Measurements from ENCODE around the gene ANO3. TPM values are rescaled to one million over a fixed set of nuclear protein-coding genes. Genes with fewer than 3 reads are reported as not detected.
"Not testable (repeated sequence)": the region's sequence is repeated elsewhere in the genome, so short reads cannot be mapped to it uniquely, and the experiment has no call there.

ANO3 gene
- total RNA-seq, 2 donors from 2014 or later: not detected

- no peak for DNase-seq (ENCODE audit: low spot score in 2 of 2)
- Mint-ChIP-seq H3K36me3 (peaks cover 0 to 10% of the 10 kb centered on the region in 2 donors), H3K9me3 (peaks cover 29 to 31% of the 10 kb centered on the region in 2 donors), H3K27ac (no peak overlapping the region)
- ATAC-seq: no peak
These were observed 281.8 kb downstream of the ANO3 start for GRCh38 chr11:26613759-26614158.

GRCh38 chr11:26618441-26618840, 286.5 kb downstream of the ANO3 start:
- Mint-ChIP-seq H3K9me3 (peaks cover 14 to 20% of the 10 kb centered on the region in 2 donors), H3K27ac (no peak overlapping the region), H3K36me3 (peaks cover 0 to 8% of the 10 kb centered on the region in 2 donors)
- no peak for DNase-seq (ENCODE audit: low spot score in 2 of 2)
- ATAC-seq: no peak

DNA sequence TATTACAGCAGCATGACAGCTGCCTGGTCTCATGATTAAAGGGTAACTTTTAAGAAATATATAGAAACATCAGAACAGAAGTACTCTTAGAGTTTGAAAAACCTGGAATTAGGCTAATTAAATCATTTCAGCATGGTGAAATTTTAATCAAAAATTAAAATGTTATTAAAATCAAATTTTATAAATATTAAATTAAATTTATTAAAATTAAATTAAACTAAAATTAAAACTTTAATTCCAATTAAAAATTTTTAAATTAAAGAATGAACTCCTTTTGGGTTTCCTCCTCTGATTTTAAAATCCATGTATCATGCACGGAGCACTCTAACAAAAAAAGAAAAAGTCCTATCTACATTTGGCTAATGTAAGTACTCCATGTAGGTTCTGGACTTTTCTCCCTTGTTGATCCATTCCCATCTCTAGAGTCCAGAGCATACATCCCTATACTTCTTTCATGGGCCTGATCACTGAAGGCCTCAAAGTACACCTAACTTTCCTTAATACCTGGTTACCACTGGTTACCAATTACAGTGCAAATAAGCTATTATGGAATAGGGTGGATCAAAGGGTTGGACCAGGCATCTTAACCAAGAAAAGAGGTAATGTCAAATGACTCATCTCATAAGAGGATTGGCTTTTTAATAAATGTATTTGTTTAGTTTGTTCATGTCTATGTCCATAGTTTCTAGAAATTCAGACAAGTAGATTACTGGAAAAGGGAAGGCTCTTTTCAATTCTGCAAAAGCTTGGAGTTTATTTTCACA, 288.5 kb downstream of the ANO3 start:
- Mint-ChIP-seq H3K36me3 (no peaks in the 10 kb centered on the region), H3K27ac (no peak overlapping the region), H3K9me3 (peaks cover 9 to 10% of the 10 kb centered on the region in 2 donors)
- no peak for ATAC-seq
- no peak for DNase-seq (ENCODE audit: low spot score in 2 of 2)

DNA sequence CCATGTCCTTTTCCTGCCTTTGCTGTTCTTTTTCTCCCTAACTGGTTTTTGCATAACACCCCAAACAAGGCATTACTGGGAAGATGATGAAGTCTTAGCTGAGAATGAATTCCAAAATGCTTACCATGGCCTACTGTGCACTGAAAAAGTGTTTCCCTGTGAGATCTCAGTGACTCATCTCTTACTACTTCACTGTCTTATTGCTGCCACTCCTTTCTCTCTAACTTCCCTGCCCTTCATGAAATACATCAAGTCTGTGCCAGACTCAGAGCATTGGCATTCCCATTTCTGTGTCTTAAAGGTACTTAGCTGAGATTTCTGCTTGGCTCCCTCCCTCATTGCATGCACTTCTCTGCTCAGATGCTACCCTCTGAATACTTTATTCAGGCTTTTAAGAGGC, 289.2 kb downstream of the ANO3 start:
- H3K9me3 Mint-ChIP-seq: peaks cover 10 to 12% of the 10 kb centered on the region in 2 donors
- ATAC-seq: no peak
- DNase-seq (ENCODE audit: low spot score in 2 of 2): no peak
- no peak overlapping the region for H3K27ac Mint-ChIP-seq
- no peaks in the 10 kb centered on the region for H3K36me3 Mint-ChIP-seq

- no peak overlapping the region for H3K27ac Mint-ChIP-seq
These were observed 290.3 kb downstream of the ANO3 start for GRCh38 chr11:26622181-26622580.

GRCh38 chr11:26623076-26623659, 291.2 kb downstream of the ANO3 start:
- DNase-seq (ENCODE audit: low spot score in 2 of 2): no peak
- no peaks in the 10 kb centered on the region for H3K36me3 Mint-ChIP-seq
- H3K27ac Mint-ChIP-seq: no peak overlapping the region
- ATAC-seq: no peak
- peaks cover 6 to 12% of the 10 kb centered on the region in 2 donors for H3K9me3 Mint-ChIP-seq

More at GRCh38 chr11:26622181-26622580, 290.3 kb downstream of the ANO3 start:
- no peak for DNase-seq (ENCODE audit: low spot score in 2 of 2)
- Mint-ChIP-seq H3K36me3 (no peaks in the 10 kb centered on the region), H3K9me3 (peaks cover 7 to 12% of the 10 kb centered on the region in 2 donors)
- ATAC-seq: no peak

DNA sequence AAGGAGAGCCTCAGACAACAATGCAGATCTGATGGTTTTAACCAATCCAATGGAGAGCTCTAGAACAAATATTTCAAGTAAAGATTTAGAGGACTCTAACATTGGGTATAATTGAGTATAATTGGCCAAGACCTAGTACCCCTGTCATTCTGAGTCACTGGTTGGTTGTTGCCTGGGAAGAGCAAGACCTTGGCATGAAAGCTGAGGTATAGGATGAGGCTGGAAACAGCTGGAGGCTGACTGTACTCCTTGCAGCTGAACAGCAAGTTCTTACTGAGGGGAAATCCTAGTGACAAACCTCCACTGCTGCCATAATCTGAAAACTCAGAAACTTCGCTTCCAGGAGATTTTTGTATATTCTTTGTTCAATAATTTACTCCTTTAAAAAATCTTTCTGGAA, 294.4 kb downstream of the ANO3 start:
- no peak for ATAC-seq
- no peak overlapping the region for H3K27ac Mint-ChIP-seq
- H3K9me3 Mint-ChIP-seq: peaks cover under 1 to 12% of the 10 kb centered on the region in 2 donors

DNA sequence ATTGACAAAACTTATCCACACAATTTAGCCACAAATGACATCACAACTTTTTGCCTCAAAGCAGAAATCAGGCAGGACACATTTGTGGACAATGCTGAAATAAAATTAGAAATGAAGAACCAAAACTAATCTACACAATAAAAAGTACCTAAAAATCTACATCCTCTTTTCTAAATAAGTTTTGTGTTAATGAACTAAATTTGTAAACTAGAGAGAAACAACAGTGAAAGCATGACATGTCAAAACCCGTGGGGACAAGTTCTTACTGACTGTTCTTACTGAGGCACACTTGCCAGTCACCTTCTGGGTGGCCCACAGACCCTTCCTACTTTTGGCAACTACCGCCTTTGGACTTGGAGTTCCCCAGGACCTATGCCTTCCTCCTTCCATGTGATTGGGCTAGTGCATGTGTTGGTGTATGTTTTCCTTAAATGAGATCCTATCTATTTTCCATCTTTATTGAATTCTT, 300.8 kb downstream of the ANO3 start:
- ATAC-seq (no peak), DNase-seq (ENCODE audit: low spot score in 2 of 2) (no peak)
- no peak overlapping the region for H3K27ac Mint-ChIP-seq
- H3K9me3 Mint-ChIP-seq: peaks cover 0 to 3% of the 10 kb centered on the region in 2 donors
- no peaks in the 10 kb centered on the region for H3K36me3 Mint-ChIP-seq

More for the DNA sequence above, 294.4 kb downstream of the ANO3 start:
- H3K36me3 Mint-ChIP-seq: no peaks in the 10 kb centered on the region
- no peak for DNase-seq (ENCODE audit: low spot score in 2 of 2)

GRCh38 chr11:26643314-26643713, 311.4 kb downstream of the ANO3 start:
- not testable (repeated sequence) for ATAC-seq; H3K36me3 Mint-ChIP-seq; H3K27ac Mint-ChIP-seq; DNase-seq (ENCODE audit: low spot score in 2 of 2)
- H3K9me3 Mint-ChIP-seq: peaks cover 7 to 13% of the 10 kb centered on the region in 2 donors

DNA sequence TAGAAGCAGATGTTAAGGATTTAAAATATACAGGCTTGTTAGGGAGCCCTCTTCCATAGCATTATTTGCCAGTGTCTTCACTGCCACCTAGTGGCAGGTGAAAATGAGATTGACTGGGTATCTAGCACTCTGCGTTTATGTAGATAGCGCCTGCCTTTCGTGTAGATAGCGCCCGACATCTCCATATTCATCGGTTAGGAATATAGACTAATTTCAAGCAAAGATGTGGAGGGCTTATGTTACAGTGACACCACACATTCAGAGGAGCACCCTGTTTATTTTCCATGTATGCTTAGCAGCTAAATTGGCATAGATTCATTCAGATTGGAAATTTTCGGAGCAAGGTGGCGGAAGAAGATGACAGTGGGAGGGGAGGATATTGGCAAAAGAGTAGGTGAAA, 318.0 kb downstream of the ANO3 start:
- peak in 1 of 2 donors; percentile 28 for DNase-seq (ENCODE audit: low spot score in 2 of 2)
- ATAC-seq: peak in 1 of 2 donors; percentile 63
- no peaks in the 10 kb centered on the region for H3K36me3 Mint-ChIP-seq

DNA sequence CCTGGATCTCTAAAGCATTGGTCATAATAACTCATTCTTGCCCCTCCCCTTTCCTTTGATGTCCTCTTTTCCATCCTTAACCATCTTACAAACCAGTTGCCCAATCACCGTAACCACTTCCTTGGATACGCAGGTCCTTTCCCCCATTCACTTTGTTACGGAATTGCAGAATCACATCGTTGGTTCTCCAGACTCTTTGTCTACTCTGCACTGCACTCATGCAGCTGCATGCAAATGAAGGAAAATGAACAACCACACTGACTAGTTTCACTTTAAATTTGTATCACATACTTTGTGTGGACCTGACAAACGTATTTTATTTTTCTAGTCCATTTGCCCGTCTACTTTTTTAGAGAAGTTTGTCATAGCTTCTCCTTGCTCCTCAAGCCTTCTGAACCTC, 320.0 kb downstream of the ANO3 start:
- ATAC-seq: no peak
- no peaks in the 10 kb centered on the region for H3K36me3 Mint-ChIP-seq
- H3K27ac Mint-ChIP-seq: no peak overlapping the region
- no peak for DNase-seq (ENCODE audit: low spot score in 2 of 2)
- peaks cover 0 to 5% of the 10 kb centered on the region in 2 donors for H3K9me3 Mint-ChIP-seq

More for the DNA sequence above, 318.0 kb downstream of the ANO3 start:
- H3K9me3 Mint-ChIP-seq: peaks cover 0 to 5% of the 10 kb centered on the region in 2 donors
- no peak overlapping the region for H3K27ac Mint-ChIP-seq

GRCh38 chr11:26655287-26655686, 323.4 kb downstream of the ANO3 start:
- H3K27ac Mint-ChIP-seq: no peak overlapping the region
- ATAC-seq: no peak
- H3K36me3 Mint-ChIP-seq: no peaks in the 10 kb centered on the region
- DNase-seq (ENCODE audit: low spot score in 2 of 2): no peak
- H3K9me3 Mint-ChIP-seq: peaks cover 0 to 8% of the 10 kb centered on the region in 2 donors

- Mint-ChIP-seq H3K9me3 (peaks cover 1 to 5% of the 10 kb centered on the region in 2 donors), H3K27ac (no peak overlapping the region), H3K36me3 (no peaks in the 10 kb centered on the region)
- ATAC-seq: no peak
- DNase-seq (ENCODE audit: low spot score in 2 of 2): no peak
These were observed 331.0 kb downstream of the ANO3 start for GRCh38 chr11:26662916-26663315.

DNA sequence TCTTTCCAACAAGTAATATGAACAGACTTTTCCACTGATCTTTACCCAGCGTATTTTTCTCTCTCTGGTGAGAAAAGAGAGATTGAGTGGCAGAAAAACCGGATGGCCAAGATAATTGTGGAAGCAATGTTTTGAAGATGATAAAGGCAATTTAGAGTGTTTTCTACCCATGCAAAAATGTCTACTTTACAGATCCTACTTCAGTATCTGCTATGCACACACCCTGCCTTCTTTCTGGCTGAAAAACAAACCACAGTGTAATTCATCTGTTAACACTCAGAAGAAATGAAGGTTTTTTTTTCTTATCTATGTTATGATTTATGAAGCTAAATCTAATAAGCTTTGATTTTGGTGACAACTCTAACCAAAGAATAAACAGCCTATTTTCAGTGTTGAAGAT, 333.1 kb downstream of the ANO3 start:
- Mint-ChIP-seq H3K27ac (no peak overlapping the region), H3K9me3 (peaks cover 0 to 5% of the 10 kb centered on the region in 2 donors), H3K36me3 (no peaks in the 10 kb centered on the region)
- ATAC-seq: no peak
- DNase-seq (ENCODE audit: low spot score in 2 of 2): no peak

DNA sequence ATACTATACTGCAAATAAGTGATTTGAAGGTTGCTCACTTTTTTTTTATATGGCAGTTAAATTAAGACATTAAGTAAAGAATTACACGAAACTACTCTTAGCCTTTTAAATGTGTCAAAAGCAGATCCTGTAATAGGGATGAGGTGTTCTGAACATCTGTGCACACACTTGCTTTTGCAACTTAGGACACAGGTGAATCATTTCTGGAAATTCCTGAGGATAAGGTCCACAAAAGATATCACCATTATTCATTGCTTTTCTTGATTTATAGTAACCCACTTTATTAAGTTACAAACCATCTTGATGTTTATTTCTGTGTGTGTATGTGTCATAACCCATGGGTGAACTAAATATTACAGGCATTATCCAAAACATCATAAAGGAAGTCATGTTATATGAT, 334.0 kb downstream of the ANO3 start:
- Mint-ChIP-seq H3K27ac (no peak overlapping the region), H3K9me3 (peaks cover 0 to 5% of the 10 kb centered on the region in 2 donors), H3K36me3 (no peaks in the 10 kb centered on the region)
- no peak for ATAC-seq
- DNase-seq (ENCODE audit: low spot score in 2 of 2): no peak

- ATAC-seq (no peak), DNase-seq (ENCODE audit: low spot score in 2 of 2) (no peak)
- H3K9me3 Mint-ChIP-seq: peaks cover 15 to 27% of the 10 kb centered on the region in 2 donors
- no peak overlapping the region for H3K27ac Mint-ChIP-seq
- H3K36me3 Mint-ChIP-seq: no peaks in the 10 kb centered on the region
These were observed 343.5 kb downstream of the ANO3 start for GRCh38 chr11:26675233-26675928.

GRCh38 chr11:26676641-26677040, 344.7 kb downstream of the ANO3 start:
- DNase-seq (ENCODE audit: low spot score in 2 of 2): no peak
- H3K36me3 Mint-ChIP-seq: no peaks in the 10 kb centered on the region

More at GRCh38 chr11:26676641-26677040, 344.7 kb downstream of the ANO3 start:
- no peak for ATAC-seq
- Mint-ChIP-seq H3K9me3 (peaks cover 15 to 27% of the 10 kb centered on the region in 2 donors), H3K27ac (no peak overlapping the region)
